HL-60 (cell line): ENCODE results near the gene ADGRB2.

Source experiments
- DNase-seq, 2 experiments: peaks; one replicate each; pipeline ENCODE4 v3.0.0-alpha.2; 2010 to 2020; ENCODE audit warnings: low read depth in 1 of 2, low spot score in 1 of 2
- H3K27ac ChIP-seq: fragments of 250-450 bp; sonication (Bioruptor Pico); replicated peaks from 2 replicates; pipeline ENCODE4 v1.5.1; 2020; ENCODE audit warnings: mild to moderate bottlenecking, moderate library complexity
- H3K27me3 ChIP-seq: fragments of 250-450 bp; sonication (Bioruptor Pico); 2 replicates; pipeline ENCODE4 v1.5.1; 2021; ENCODE audit warnings: mild to moderate bottlenecking, moderate library complexity; ENCODE audit not compliant: insufficient read depth, poor library complexity, severe bottlenecking
- H3K4me3 ChIP-seq: replicated peaks from 2 replicates; pipeline ENCODE4 v1.5.1; 2011; ENCODE audit warnings: mild to moderate bottlenecking, control low read depth, low read length; ENCODE audit not compliant: insufficient read depth
- CTCF ChIP-seq: IDR thresholded peaks from one replicate; pipeline ENCODE4 v1.5.1; 2011; ENCODE audit warnings: low read length, control low read depth, inconsistent platforms; ENCODE audit not compliant: insufficient read depth
- GABPA ChIP-seq: IDR thresholded peaks from 2 replicates; pipeline ENCODE4 v1.6.1; 2012; ENCODE audit warnings: low read depth
- POLR2AphosphoS5 ChIP-seq: IDR thresholded peaks from 2 replicates; pipeline ENCODE4 v1.6.1; 2012; ENCODE audit warnings: low read depth
- SPI1 ChIP-seq: IDR thresholded peaks from 2 replicates; pipeline ENCODE4 v1.6.1; 2012; ENCODE audit warnings: low read depth, mild to moderate bottlenecking, borderline replicate concordance
- TF ChIP-seq, protein P1 (sequence below): IDR thresholded peaks from 2 replicates; pipeline ENCODE4 v1.6.1; 2012; ENCODE audit warnings: low read depth; ENCODE audit not compliant: insufficient replicate concordance

Gene ADGRB2

DNA sequence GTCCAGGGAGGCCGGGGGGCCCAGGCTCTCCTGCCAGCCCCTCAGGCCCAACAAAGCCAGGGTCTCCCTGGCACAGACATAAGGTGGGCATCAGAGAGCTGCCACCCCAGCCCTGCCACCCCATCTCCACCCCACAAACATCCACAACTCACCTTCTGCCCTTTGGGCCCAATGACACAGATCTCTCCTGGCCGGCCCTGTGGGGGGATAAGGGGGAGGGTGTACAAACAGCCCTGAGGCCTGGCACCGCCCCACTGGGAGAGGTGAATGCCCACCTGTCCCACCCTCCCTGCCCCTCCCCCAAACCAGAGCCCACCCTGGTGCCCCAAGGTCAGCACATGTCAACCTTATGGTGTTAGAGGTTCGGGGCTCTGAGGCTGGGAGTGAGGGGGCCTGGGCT, 72.7 kb downstream of the ADGRB2 start:
- TF ChIP-seq CTCF (no peak), SPI1 (no peak), GABPA (no peak), POLR2AphosphoS5 (no peak)
- TF ChIP-seq, protein P1, sequence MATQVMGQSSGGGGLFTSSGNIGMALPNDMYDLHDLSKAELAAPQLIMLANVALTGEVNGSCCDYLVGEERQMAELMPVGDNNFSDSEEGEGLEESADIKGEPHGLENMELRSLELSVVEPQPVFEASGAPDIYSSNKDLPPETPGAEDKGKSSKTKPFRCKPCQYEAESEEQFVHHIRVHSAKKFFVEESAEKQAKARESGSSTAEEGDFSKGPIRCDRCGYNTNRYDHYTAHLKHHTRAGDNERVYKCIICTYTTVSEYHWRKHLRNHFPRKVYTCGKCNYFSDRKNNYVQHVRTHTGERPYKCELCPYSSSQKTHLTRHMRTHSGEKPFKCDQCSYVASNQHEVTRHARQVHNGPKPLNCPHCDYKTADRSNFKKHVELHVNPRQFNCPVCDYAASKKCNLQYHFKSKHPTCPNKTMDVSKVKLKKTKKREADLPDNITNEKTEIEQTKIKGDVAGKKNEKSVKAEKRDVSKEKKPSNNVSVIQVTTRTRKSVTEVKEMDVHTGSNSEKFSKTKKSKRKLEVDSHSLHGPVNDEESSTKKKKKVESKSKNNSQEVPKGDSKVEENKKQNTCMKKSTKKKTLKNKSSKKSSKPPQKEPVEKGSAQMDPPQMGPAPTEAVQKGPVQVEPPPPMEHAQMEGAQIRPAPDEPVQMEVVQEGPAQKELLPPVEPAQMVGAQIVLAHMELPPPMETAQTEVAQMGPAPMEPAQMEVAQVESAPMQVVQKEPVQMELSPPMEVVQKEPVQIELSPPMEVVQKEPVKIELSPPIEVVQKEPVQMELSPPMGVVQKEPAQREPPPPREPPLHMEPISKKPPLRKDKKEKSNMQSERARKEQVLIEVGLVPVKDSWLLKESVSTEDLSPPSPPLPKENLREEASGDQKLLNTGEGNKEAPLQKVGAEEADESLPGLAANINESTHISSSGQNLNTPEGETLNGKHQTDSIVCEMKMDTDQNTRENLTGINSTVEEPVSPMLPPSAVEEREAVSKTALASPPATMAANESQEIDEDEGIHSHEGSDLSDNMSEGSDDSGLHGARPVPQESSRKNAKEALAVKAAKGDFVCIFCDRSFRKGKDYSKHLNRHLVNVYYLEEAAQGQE: no peak
- H3K4me3 ChIP-seq: no peak overlapping the region
- no peak for DNase-seq
- H3K27ac ChIP-seq: no peak overlapping the region
- H3K27me3 ChIP-seq: no peaks in the 10 kb centered on the region

GRCh38 chr1:31690921-31691320, 73.2 kb downstream of the ADGRB2 start:
- no peak overlapping the region for H3K4me3 ChIP-seq
- DNase-seq: no peak
- no peak overlapping the region for H3K27ac ChIP-seq
- no peaks in the 10 kb centered on the region for H3K27me3 ChIP-seq
- TF ChIP-seq CTCF (no peak), SPI1 (no peak), GABPA (no peak), POLR2AphosphoS5 (no peak)
- TF ChIP-seq, protein P1: no peak

DNA sequence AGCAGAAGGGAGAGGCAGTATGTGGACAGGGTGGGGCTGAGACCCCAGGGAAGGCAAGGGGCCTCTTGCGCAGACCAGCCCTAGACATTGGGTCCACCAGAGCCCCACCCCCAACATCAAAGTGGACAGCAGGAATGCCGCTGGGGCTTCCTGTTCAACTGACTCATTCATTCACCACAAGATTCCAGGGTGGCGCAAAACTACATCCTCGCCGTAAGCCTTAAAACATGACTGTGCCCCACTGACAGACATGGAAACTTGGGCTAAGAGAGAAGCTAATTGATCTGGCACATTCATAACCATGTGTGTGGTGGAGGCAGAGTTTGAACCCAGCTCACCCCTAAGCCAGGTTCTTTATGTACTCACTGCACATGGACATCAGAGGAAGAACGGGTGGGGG, 74.3 kb downstream of the ADGRB2 start:
- no peak for DNase-seq
- H3K4me3 ChIP-seq: no peak overlapping the region
- no peak overlapping the region for H3K27ac ChIP-seq
- TF ChIP-seq, protein P1: no peak
- TF ChIP-seq GABPA (no peak), SPI1 (no peak)
- H3K27me3 ChIP-seq: no peaks in the 10 kb centered on the region
